Endothelial cell of umbilical vein (primary cell): ENCODE measurements around the gene COX14. TPM values are rescaled to one million over a fixed set of nuclear protein-coding genes. Genes with fewer than 3 reads are reported as not detected.
"Not testable (repeated sequence)": the region's sequence is repeated elsewhere in the genome, so short reads cannot be mapped to it uniquely, and the experiment has no call there.

Source experiments
- BruUV-seq: library from RNA; stranded (reverse); fragments of 400-500 nt; replicated peaks from 2 replicates; lab custom pipeline; 2021; lab: Mats Ljungman, UMichigan
- CTCF ChIA-PET: fragments of 300-600, 350-600 bp; sonication (Branson Sonifier 250); formaldehyde crosslinking; loops from one replicate; lab custom pipeline; 2021; ENCODE audit warnings: antibody characterized with exemption, inconsistent platforms; lab: Charles Lee
- POLR2A ChIA-PET: fragments of 300-600, 350-600 bp; sonication (Branson Sonifier 250); formaldehyde crosslinking; loops from one replicate; lab custom pipeline; 2021; ENCODE audit warnings: antibody characterized with exemption, inconsistent platforms; lab: Charles Lee
- DNase-seq: peaks from one replicate; pipeline ENCODE4 v3.0.0-alpha.2; 2011; ENCODE audit warnings: low read depth, low spot score
- FAIRE-seq: peaks from 2 replicates; lab custom pipeline; 2011; peaks lifted over from hg19 to GRCh38; lab: Jason Lieb, UNC
- H2AFZ ChIP-seq: 2 replicates; pipeline ENCODE4 v1.6.0; 2012; ENCODE audit warnings: low read depth, low read length, control low read depth, inconsistent platforms
- H3K27ac ChIP-seq: 2 replicates; pipeline ENCODE4 v1.5.1; 2011; ENCODE audit warnings: low read depth, mild to moderate bottlenecking, control low read depth, low read length, moderate library complexity; ENCODE audit not compliant: insufficient read depth
- H3K27me3 ChIP-seq, 2 experiments: 2 replicates each; pipeline versions ENCODE4 v1.6.0 to v1.6.1; 2011; ENCODE audit warnings: low read length in 2 of 2, mixed read lengths in 1 of 2; ENCODE audit not compliant: control insufficient read depth in 2 of 2, insufficient read depth in 2 of 2
- H3K36me3 ChIP-seq, 2 experiments: 2 replicates in 1 of 2; 3 replicates in 1 of 2; pipeline ENCODE4 v1.5.1; 2011; ENCODE audit warnings: low read length in 2 of 2, mild to moderate bottlenecking in 1 of 2, moderate library complexity in 1 of 2; ENCODE audit not compliant: control insufficient read depth in 2 of 2, insufficient read depth in 2 of 2; ENCODE audit errors: extremely low read depth in 1 of 2
- H3K4me1 ChIP-seq: 3 replicates; pipeline ENCODE4 v1.5.1; 2011; ENCODE audit warnings: mild to moderate bottlenecking, low read length; ENCODE audit not compliant: control insufficient read depth, insufficient read depth; ENCODE audit errors: extremely low read depth
- H3K4me2 ChIP-seq: 2 replicates; pipeline ENCODE4 v1.6.1; 2011; ENCODE audit warnings: low read length, control low read depth, mixed read lengths; ENCODE audit not compliant: insufficient read depth
- H3K4me3 ChIP-seq, 3 experiments: fragments of 200-600 bp in 1 of 3; sonication (generic), shearing (Covaris generic) in 1 of 3; replicated peaks in 1 of 3; 2 replicates each; pipeline ENCODE4 v1.5.1; 2011 to 2016; ENCODE audit warnings: control low read depth in 3 of 3, low read length in 3 of 3, mild to moderate bottlenecking in 2 of 3, inconsistent platforms in 1 of 3, low read depth in 1 of 3, moderate library complexity in 1 of 3; ENCODE audit not compliant: insufficient read depth in 1 of 3
- H3K79me2 ChIP-seq: 2 replicates; pipeline ENCODE4 v1.6.0; 2012; ENCODE audit warnings: low read length, inconsistent platforms; ENCODE audit not compliant: control insufficient read depth, insufficient read depth
- H3K9ac ChIP-seq: replicated peaks from 2 replicates; pipeline ENCODE3; 2011; ENCODE audit warnings: low read length, control low read depth; ENCODE audit not compliant: insufficient read depth; ENCODE audit errors: extremely low read depth
- H3K9me1 ChIP-seq: replicated peaks from 3 replicates; pipeline ENCODE4 v1.6.0; 2011; ENCODE audit warnings: mild to moderate bottlenecking, low read length; ENCODE audit not compliant: control insufficient read depth, insufficient read depth; ENCODE audit errors: extremely low read depth
- H3K9me3 ChIP-seq: replicated peaks from 2 replicates; pipeline ENCODE4 v1.5.1; 2012; ENCODE audit warnings: low read length, inconsistent platforms; ENCODE audit not compliant: control insufficient read depth, insufficient read depth
- H4K20me1 ChIP-seq: replicated peaks from 2 replicates; pipeline ENCODE3; 2011; ENCODE audit warnings: mild to moderate bottlenecking, low read length; ENCODE audit not compliant: control insufficient read depth, insufficient read depth; ENCODE audit errors: extremely low read depth
- JUN ChIP-seq: IDR thresholded peaks from 2 replicates; pipeline ENCODE4 v1.6.1; 2011; ENCODE audit warnings: borderline replicate concordance, low read depth; ENCODE audit not compliant: insufficient read length, insufficient read depth
- POLR2A ChIP-seq: IDR thresholded peaks from 2 replicates; pipeline ENCODE4 v1.6.1; 2012; ENCODE audit warnings: low read depth, mild to moderate bottlenecking, control low read depth, low read length
- POLR2AphosphoS5 ChIP-seq: IDR thresholded peaks from 2 replicates; pipeline ENCODE4 v1.6.1; 2012; ENCODE audit warnings: low read depth, mild to moderate bottlenecking, control low read depth, low read length, moderate library complexity; ENCODE audit not compliant: insufficient read depth
- dilution Hi-C: fragments of 300-500 bp; cut with MboI; formaldehyde crosslinking; loops from one replicate; pipeline ENCODE4 v1.15.0; 2019; ENCODE audit warnings: low sequenced_read_pairs; ENCODE audit not compliant: extremely low pct_ligation_motif_present
- intact Hi-C: fragments of 100-400 bp; cut with micrococcal nuclease; formaldehyde crosslinking; loops from one replicate; pipeline ENCODE4 v1.10.0; 2022
- polyA plus RNA-seq, 4 experiments: library from polyadenylated mRNA; depleted of rRNA in 3 of 4; stranded (reverse) in 3 of 4; unstranded in 1 of 4; fragments of >200 nt; gene quantifications; 2 replicates each; pipeline versions ENCODE4 v1.2.1 to v1.2.3, GENCODE V29; 2011 to 2012; ENCODE audit warnings: missing spikeins in 1 of 4
- total RNA-seq: library from RNA; stranded (reverse); gene quantifications from 2 replicates; pipeline ENCODE4 v1.2.3, GENCODE V29; 2021

COX14 gene
- total and polyA plus RNA-seq, 2 donors (not counting 3 experiments of a cell fraction or from before 2014, with no cell fraction given), result 40.3 to 106 TPM

- Histone ChIP-seq H3K36me3 (peaks cover 6 to 9% of the 10 kb centered on the region in 2 experiments), H3K4me2 (no peak overlapping the region), H2AFZ (no peak overlapping the region), H3K9me1 (no peaks in the 10 kb centered on the region), H3K27me3 (no peaks in the 10 kb centered on the region), H3K27ac (no peak overlapping the region), H3K4me3 (no peak overlapping the region), H3K9me3 (no peaks in the 10 kb centered on the region), H4K20me1 (no peaks in the 10 kb centered on the region), H3K4me1 (peaks cover 26% of the 10 kb centered on the region), H3K9ac (no peak overlapping the region), H3K79me2 (peaks cover 10% of the 10 kb centered on the region)
- no peak for TF ChIP-seq POLR2AphosphoS5
- TF ChIP-seq JUN, result no peak
- CTCF ChIA-PET, result interaction anchor here (0.6 to 5.6 kb wide), 7 partner anchors 13 to 223 kb away, joined by 3 to 89 read pairs (median 4); partner anchors contain the start of gene COX14
- no TSS peak for BruUV-seq
- dilution Hi-C loops, result no loop called here
- FAIRE-seq (no peak), DNase-seq (no peak)
- intact Hi-C loops, result no loop called here
- POLR2A ChIA-PET, result no interaction called here
These were observed 28.7 kb upstream of the COX14 start for GRCh38 chr12:50083301-50083700.

- peaks cover 14% of the 10 kb centered on the region for H3K79me2 ChIP-seq
- ChIA-PET CTCF (interaction anchor here (0.6 to 5.6 kb wide), 32 partner anchors 8 to 230 kb away, joined by 3 to 89 read pairs (median 4); partner anchors contain the start of genes CERS5, COX14, LIMA1 and RACGAP1), POLR2A (interaction anchor here (0.7 to 1.9 kb wide), 10 partner anchors 14 to 840 kb away, joined by 3 to 17 read pairs (median 4); partner anchors contain the start of genes CERS5, COX14 and RACGAP1)
- H3K9me3 ChIP-seq, DNase-seq, H3K9me1 ChIP-seq, FAIRE-seq, H3K27me3 ChIP-seq, intact Hi-C loops, BruUV-seq, dilution Hi-C loops, H4K20me1 ChIP-seq: not testable (repeated sequence)
- H3K9ac ChIP-seq, result peak overlapping the region; percentile 78
- peak overlapping the region; percentile 84 for H2AFZ ChIP-seq
- peak overlapping the region; percentile 96 for H3K4me2 ChIP-seq
- peak overlapping the region; percentile 72 for H3K27ac ChIP-seq
- peak; percentile 30 for TF ChIP-seq POLR2A
- peaks cover 13% of the 10 kb centered on the region in 2 experiments for H3K36me3 ChIP-seq
- H3K4me1 ChIP-seq, result peaks cover 35% of the 10 kb centered on the region
- H3K4me3 ChIP-seq, result peak overlapping the region; percentile 51 to 95 (median 80)
These were observed 27.6 kb upstream of the COX14 start for GRCh38 chr12:50084409-50084774.
